ENCODE data around the gene TSHZ2. TPM values are rescaled to one million over a fixed set of nuclear protein-coding genes. Genes with fewer than 3 reads are reported as not detected.

TSHZ2 gene
- total RNA-seq, 3 donors from 2014 or later (not counting 1 experiment from before 2014, with no cell fraction given), result 1.8 to 1.9 TPM; not detected in 1

DNA sequence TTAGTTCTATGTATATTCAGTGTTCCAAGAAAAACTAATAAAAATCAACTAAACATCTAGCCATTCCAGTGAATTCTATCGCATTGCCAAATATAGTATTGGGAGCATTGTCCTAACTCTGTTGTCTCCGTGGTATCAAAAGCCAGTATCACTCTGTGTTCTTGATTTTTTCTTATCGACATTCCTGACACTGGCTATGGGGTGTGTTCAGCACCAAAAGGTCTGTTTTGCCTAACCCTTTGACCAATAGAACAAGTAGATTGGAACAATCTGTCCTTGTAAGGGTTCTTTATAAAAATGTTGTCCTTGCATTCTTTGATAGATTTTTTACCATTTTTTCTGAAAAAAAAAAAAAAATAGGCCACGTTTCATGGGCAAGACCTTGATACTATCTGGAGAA, 161.5 kb downstream of the TSHZ2 start:
- Mint-ChIP-seq H3K27me3 (ENCODE audit: low read depth in 2 of 2) (peaks cover 12 to 20% of the 10 kb centered on the region in 2 donors), H3K9me3 (no peaks in the 10 kb centered on the region), H3K27ac (no peak overlapping the region), H3K36me3 (no peaks in the 10 kb centered on the region), H3K4me3 (no peak overlapping the region), H3K4me1 (no peaks in the 10 kb centered on the region)
- H3K27me3 ChIP-seq (ENCODE audit: control insufficient read depth, insufficient read depth, low read length), result no peaks in the 10 kb centered on the region
- no peaks in the 10 kb centered on the region for H3K9me3 ChIP-seq (ENCODE audit: control insufficient read depth, insufficient read depth, low read length)
- no peak for ATAC-seq
- intact Hi-C loops (cut with micrococcal nuclease), result no loop called here
- no peak overlapping the region for H3K27ac ChIP-seq (ENCODE audit: low read length)
- TF ChIP-seq, protein P1, sequence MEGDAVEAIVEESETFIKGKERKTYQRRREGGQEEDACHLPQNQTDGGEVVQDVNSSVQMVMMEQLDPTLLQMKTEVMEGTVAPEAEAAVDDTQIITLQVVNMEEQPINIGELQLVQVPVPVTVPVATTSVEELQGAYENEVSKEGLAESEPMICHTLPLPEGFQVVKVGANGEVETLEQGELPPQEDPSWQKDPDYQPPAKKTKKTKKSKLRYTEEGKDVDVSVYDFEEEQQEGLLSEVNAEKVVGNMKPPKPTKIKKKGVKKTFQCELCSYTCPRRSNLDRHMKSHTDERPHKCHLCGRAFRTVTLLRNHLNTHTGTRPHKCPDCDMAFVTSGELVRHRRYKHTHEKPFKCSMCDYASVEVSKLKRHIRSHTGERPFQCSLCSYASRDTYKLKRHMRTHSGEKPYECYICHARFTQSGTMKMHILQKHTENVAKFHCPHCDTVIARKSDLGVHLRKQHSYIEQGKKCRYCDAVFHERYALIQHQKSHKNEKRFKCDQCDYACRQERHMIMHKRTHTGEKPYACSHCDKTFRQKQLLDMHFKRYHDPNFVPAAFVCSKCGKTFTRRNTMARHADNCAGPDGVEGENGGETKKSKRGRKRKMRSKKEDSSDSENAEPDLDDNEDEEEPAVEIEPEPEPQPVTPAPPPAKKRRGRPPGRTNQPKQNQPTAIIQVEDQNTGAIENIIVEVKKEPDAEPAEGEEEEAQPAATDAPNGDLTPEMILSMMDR (IDR thresholded peaks at IDR 0.05), result no peak
- H3K36me3 ChIP-seq (ENCODE audit: control insufficient read depth, insufficient read depth, low read length), result no peaks in the 10 kb centered on the region
- 82% methylated on average over 4 of the region's 4 CpGs for WGBS (ENCODE audit: insufficient coverage)
- no peak overlapping the region for H3K4me3 ChIP-seq (ENCODE audit: low read length)
- no peak for DNase-seq
- no peaks in the 10 kb centered on the region for H3K4me1 ChIP-seq (ENCODE audit: control insufficient read depth, insufficient read depth, low read length)

- H3K4me3 Mint-ChIP-seq, result no peak overlapping the region
- ATAC-seq, result no peak
- no peak for DNase-seq
- no peaks in the 10 kb centered on the region for H3K9me3 Mint-ChIP-seq
- Histone ChIP-seq H3K4me3 (ENCODE audit: low read length) (no peak overlapping the region), H3K27ac (ENCODE audit: low read length) (no peak overlapping the region), H3K9me3 (ENCODE audit: control insufficient read depth, insufficient read depth, low read length) (no peaks in the 10 kb centered on the region), H3K36me3 (ENCODE audit: control insufficient read depth, insufficient read depth, low read length) (no peaks in the 10 kb centered on the region), H3K27me3 (ENCODE audit: control insufficient read depth, insufficient read depth, low read length) (no peaks in the 10 kb centered on the region), H3K4me1 (ENCODE audit: control insufficient read depth, insufficient read depth, low read length) (no peaks in the 10 kb centered on the region)
- TF ChIP-seq, protein P1 (IDR thresholded peaks at IDR 0.05), result no peak
- H3K27ac Mint-ChIP-seq, result no peak overlapping the region
- intact Hi-C loops (cut with micrococcal nuclease), result no loop called here
- H3K4me1 Mint-ChIP-seq, result no peaks in the 10 kb centered on the region
- no peaks in the 10 kb centered on the region for H3K36me3 Mint-ChIP-seq
- peaks cover 21 to 22% of the 10 kb centered on the region in 2 donors for H3K27me3 Mint-ChIP-seq (ENCODE audit: low read depth in 2 of 2)
Measured at GRCh38 chr20:53136473-53136872, 164.3 kb downstream of the TSHZ2 start.

GRCh38 chr20:53138454-53139262, 166.5 kb downstream of the TSHZ2 start:
- TF ChIP-seq, protein P1 (IDR thresholded peaks at IDR 0.05), result no peak
- no peaks in the 10 kb centered on the region for H3K9me3 ChIP-seq (ENCODE audit: control insufficient read depth, insufficient read depth, low read length)
- H3K9me3 Mint-ChIP-seq, result no peaks in the 10 kb centered on the region
- intact Hi-C loops (cut with micrococcal nuclease), result no loop called here
- peaks cover 15 to 18% of the 10 kb centered on the region in 2 donors for H3K27me3 Mint-ChIP-seq (ENCODE audit: low read depth in 2 of 2)
- H3K27me3 ChIP-seq (ENCODE audit: control insufficient read depth, insufficient read depth, low read length), result no peaks in the 10 kb centered on the region
- WGBS (ENCODE audit: insufficient coverage), result 71% methylated on average over 2 of the region's 3 CpGs
- no peak overlapping the region for H3K4me3 Mint-ChIP-seq
- H3K36me3 Mint-ChIP-seq, result no peaks in the 10 kb centered on the region
- DNase-seq (no peak), ATAC-seq (no peak)
- no peaks in the 10 kb centered on the region for H3K4me1 ChIP-seq (ENCODE audit: control insufficient read depth, insufficient read depth, low read length)
- H3K36me3 ChIP-seq (ENCODE audit: control insufficient read depth, insufficient read depth, low read length), result no peaks in the 10 kb centered on the region
- no peak overlapping the region for H3K4me3 ChIP-seq (ENCODE audit: low read length)
- no peaks in the 10 kb centered on the region for H3K4me1 Mint-ChIP-seq
- H3K27ac Mint-ChIP-seq, result no peak overlapping the region
- no peak overlapping the region for H3K27ac ChIP-seq (ENCODE audit: low read length)
